BJ (cell line): Measurements from ENCODE around the gene SLC6A5. TPM values are rescaled to one million over a fixed set of nuclear protein-coding genes. Genes with fewer than 3 reads are reported as not detected.
"Not testable (repeated sequence)": the region's sequence is repeated elsewhere in the genome, so short reads cannot be mapped to it uniquely, and the experiment has no call there.

ENCODE experiments used
- CTCF ChIA-PET: fragments of 350-600 bp; formaldehyde crosslinking; extraction: SDS; loops from one replicate; lab custom pipeline; 2021; ENCODE audit warnings: antibody characterized with exemption, inconsistent platforms; lab: Yijun Ruan, JAX
- POLR2A ChIA-PET: fragments of 300-600 bp; sonication (Branson Sonifier 250); formaldehyde crosslinking; extraction: SDS; loops from one replicate; lab custom pipeline; 2021; ENCODE audit warnings: antibody characterized with exemption; lab: Charles Lee
- DNase-seq: peaks from one replicate; pipeline ENCODE4 v3.0.0-alpha.2; 2011; ENCODE audit warnings: low read depth
- H3K27me3 ChIP-seq: 2 replicates; pipeline ENCODE4 v1.6.0; 2011; ENCODE audit warnings: low read length; ENCODE audit not compliant: control insufficient read depth, insufficient read depth
- H3K36me3 ChIP-seq: 2 replicates; pipeline ENCODE4 v1.5.1; 2011; ENCODE audit warnings: low read length; ENCODE audit not compliant: control insufficient read depth, insufficient read depth
- H3K4me3 ChIP-seq: 2 replicates; pipeline ENCODE4 v1.5.1; 2011; ENCODE audit warnings: low read depth, mild to moderate bottlenecking, control low read depth, low read length
- CTCF ChIP-seq: IDR thresholded peaks from 2 replicates; pipeline ENCODE4 v1.5.1; 2011; ENCODE audit warnings: low read depth, mild to moderate bottlenecking, control low read depth, inconsistent platforms, low read length, moderate library complexity; ENCODE audit not compliant: insufficient read depth
- polyA plus RNA-seq: library from polyadenylated mRNA; depleted of rRNA; stranded (reverse); fragments of >200 nt; gene quantifications from 2 replicates; pipeline ENCODE4 v1.2.3, GENCODE V29; 2011

The SLC6A5 gene
- polyA plus RNA-seq, 1 experiment, result not detected

- TF ChIP-seq CTCF, result no peak
- no peaks in the 10 kb centered on the region for H3K36me3 ChIP-seq
- no peak for DNase-seq
- H3K4me3 ChIP-seq, result no peak overlapping the region
- POLR2A ChIA-PET, result interaction anchor here (0.7 kb wide), 1 partner anchor 213 kb away, joined by 12 read pairs; no protein-coding TSS in a partner anchor
- CTCF ChIA-PET, result no interaction called here
- H3K27me3 ChIP-seq, result no peaks in the 10 kb centered on the region
Measured at GRCh38 chr11:20566591-20567434, 32.6 kb upstream of the SLC6A5 start.

- H3K27me3 ChIP-seq, CTCF ChIA-PET, H3K36me3 ChIP-seq, DNase-seq, POLR2A ChIA-PET, H3K4me3 ChIP-seq: not testable (repeated sequence)
Measured at GRCh38 chr11:20579725-20580124, 19.7 kb upstream of the SLC6A5 start.

GRCh38 chr11:20583201-20583600 lies 16.2 kb upstream of the SLC6A5 start:
- TF ChIP-seq CTCF, result no peak
- Histone ChIP-seq H3K27me3 (no peaks in the 10 kb centered on the region), H3K36me3 (no peaks in the 10 kb centered on the region), H3K4me3 (no peak overlapping the region)
- ChIA-PET CTCF (no interaction called here), POLR2A (no interaction called here)
- DNase-seq, result no peak

- H3K27me3 ChIP-seq, result no peaks in the 10 kb centered on the region
- TF ChIP-seq CTCF, result no peak
- no peak overlapping the region for H3K4me3 ChIP-seq
- no peaks in the 10 kb centered on the region for H3K36me3 ChIP-seq
- ChIA-PET CTCF (no interaction called here), POLR2A (no interaction called here)
- no peak for DNase-seq
Measured at GRCh38 chr11:20584093-20584774, 15.2 kb upstream of the SLC6A5 start.

DNA sequence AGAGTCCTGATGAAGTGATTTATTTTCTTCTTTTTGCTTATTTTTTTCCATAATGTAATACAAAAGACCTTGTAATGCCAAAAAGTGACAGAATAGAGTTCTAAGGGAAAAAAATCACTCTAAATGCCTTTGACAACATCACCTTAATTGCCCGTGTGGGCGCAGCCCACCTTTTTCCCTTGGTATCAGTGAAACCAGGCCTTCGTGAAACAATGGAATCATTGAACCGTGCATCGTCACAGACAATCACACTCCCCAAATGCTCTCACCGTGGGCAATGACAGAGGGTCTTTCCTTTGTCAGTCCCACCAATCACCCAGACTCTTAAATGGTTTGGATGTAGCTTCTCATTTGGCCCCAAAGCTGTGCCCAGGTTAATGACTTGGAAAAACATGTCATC lies 9.6 kb upstream of the SLC6A5 start:
- H3K4me3 ChIP-seq, result no peak overlapping the region
- no peak for DNase-seq
- no peaks in the 10 kb centered on the region for H3K36me3 ChIP-seq
- no peaks in the 10 kb centered on the region; the same call in 1 of the 2 replicates for H3K27me3 ChIP-seq
- TF ChIP-seq CTCF, result no peak
- POLR2A ChIA-PET, result no interaction called here
- CTCF ChIA-PET, result no interaction called here
